Hematopoietic multipotent progenitor cell (in vitro differentiated cells): ENCODE measurements around the gene GGN. TPM values are rescaled to one million over a fixed set of nuclear protein-coding genes. Genes with fewer than 3 reads are reported as not detected.

ENCODE experiments used
- DNase-seq, 3 donors: peaks; one replicate each; pipeline ENCODE4 v3.0.0-alpha.2; 2011 to 2015; ENCODE audit warnings: low read depth in 2 of 3, low spot score in 2 of 3
- total RNA-seq: library from RNA; depleted of rRNA; stranded (reverse); fragments of >200 nt; gene quantifications from one replicate; pipeline ENCODE4 v1.2.3, GENCODE V29; 2012

The GGN gene
- total RNA-seq, 1 donor = under 0.01 TPM

DNA sequence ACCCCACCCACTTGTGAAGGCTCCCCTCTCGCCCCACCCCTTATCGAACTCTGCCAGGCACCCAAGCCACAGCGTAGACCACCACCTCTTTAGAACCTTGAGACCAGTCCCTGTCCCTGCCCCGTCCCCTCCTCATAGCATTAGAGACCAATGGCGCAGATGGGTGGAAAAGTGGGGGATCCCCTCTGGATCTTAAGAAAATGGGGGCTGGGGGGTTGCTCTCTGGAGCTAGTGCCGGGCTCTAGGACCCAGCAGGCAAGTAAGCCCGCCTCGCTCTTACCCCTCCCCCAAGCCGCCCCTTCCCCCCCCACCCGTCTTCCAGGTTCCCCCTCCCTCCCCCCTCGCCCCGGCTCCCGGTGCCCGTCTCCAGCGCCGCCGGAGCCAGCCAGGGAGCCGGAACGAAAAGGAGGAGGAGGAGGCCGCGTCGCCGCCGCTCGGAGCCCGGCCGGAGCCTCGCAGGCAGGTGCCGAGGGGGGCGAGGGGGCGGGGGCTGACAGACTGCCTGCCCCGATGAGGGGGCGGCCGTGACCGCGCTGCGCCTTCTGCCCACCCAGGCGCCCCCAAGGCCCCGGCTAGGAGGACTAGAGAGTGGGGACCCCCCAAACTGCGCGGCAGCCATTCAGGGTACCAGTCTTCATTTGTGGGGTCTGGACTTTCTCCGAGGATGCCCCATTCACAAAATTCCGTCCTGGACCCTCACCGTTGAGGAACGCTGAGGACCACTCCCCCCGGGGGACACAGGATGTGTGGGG lies 691 bp upstream of the GGN start, which contains the start of gene SPRED3:
TSS of gene SPRED3 (plus strand) at position 349 of the 752 bp plus-strand sequence. CDS start 1,606 bp downstream, outside the sequence.
- DNase-seq = no peak

- DNase-seq = peak in 2 of 3 donors; percentile 49 to 51
Measured at GRCh38 chr19:38386971-38387549, 774 bp downstream of the GGN start.

- no peak for DNase-seq
Measured at GRCh38 chr19:38386300-38386970, 1.4 kb downstream of the GGN start.

GRCh38 chr19:38385804-38386257 lies 2.0 kb downstream of the GGN start:
- peak in 1 of 3 donors; percentile 27 for DNase-seq

DNA sequence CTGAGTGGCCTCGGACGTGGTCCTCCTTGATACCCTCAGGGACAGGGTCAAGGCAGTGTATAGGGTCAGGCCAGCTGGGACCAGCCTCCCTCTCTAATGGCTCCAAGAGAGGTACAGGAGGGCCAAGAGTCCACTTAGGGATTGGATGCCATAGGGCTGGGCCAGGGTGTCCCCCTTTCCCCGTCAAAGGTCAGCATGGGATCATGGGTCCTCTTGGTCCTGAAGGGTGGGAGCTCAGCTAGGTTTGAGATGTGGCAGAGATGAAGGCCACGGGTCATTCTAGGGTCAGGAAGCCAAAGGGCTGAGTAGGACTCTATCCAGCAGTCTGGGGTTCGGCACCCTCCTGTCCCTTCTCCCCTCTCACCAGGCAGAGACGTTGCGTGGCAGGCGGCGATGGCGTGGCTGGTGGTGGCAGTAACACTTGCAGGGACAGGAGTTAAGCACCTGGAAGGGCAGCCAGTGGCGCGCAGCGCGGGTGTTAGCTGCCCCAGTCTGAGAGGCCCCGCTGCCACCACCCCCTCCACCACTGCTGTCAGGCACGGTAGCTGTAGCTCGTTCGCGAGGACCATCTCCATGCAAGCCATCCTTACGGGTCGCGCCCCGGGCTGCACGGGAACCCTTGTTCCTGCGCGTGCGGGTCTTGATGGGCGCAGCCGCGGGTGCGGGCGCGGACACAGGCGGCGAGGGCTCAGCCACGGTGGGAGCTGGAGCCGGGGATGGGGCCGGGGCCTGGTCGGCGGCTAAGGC lies 2.6 kb downstream of the GGN start:
- DNase-seq = no peak

DNA sequence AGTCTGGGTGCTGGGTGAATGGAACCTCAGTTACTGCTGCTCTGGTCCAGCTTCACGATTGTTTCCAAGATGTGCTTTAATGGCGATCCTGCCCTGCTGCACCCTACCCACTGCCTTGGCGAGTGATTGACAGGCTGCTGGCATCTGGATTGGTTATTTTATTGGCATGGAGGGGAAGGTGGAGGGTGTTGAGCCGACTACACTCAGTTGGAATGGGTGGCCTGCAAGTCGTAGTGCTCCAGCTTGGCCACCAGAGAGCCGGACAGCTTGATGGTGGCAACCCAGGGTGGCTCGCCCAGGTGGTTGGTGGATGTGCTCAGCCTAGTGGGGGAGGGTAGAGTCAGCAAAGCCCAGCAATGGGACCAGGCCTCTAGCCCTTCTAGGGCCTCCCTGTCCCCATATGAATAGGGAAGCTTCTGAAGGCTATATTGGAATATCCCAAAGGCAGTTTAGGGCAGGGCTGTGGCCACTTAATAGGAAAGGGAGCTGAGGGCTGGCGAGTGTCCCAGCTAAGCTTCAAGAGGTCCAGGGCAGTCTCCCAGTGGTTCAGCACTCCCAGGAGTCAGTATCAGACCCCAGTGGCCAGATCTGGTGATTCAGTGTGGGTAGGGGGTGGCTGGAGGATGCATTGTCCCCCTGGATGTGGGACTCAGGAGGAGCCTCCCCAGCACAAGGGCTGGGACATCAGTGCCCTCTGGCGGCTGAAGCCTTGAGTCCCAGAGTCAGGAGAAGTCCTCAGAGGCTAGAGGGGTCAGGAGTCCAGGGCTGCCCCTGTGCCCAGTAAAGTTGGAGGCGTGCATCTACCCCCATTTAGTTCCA lies 3.4 kb downstream of the GGN start:
- DNase-seq = no peak

DNA sequence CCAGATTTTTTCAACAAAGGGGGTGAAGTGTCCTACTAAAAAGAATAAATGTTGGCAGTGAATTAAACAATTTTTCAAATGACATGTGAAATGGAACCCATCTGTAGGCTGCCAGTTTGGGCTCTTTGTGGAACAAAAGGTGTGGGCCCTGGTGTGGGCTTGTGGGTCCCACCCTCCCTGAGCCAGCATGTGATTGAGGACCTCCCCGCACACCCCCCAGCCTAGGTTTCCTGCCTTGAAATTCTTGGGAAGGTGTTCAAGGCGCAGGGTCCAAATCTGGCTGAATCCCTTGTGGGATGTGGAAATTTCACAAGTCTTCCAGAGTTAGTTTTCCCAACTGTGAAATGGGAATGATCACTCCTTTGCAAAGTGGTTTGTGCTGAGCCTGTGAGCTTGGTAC lies 4.1 kb downstream of the GGN start:
- no peak for DNase-seq

DNA sequence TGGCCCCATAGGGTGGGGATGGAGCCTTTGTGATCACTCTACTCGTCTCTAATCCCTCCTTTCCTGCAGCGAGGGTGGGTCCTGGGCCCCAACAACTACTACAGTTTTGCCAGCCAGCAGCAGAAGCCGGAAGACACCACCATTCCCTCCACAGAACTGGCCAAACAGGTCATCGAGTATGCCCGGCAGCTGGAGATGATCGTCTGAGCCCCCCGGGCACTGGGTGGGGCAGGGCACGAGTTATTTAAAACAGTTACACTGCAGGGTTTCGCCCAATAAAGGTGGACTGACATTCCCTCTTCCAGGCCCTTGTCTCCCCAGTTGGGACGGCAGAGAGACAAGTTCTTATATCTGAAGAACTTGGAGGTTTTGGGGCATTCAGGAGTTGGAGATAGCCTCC lies 4.7 kb downstream of the GGN start:
- no peak for DNase-seq

DNA sequence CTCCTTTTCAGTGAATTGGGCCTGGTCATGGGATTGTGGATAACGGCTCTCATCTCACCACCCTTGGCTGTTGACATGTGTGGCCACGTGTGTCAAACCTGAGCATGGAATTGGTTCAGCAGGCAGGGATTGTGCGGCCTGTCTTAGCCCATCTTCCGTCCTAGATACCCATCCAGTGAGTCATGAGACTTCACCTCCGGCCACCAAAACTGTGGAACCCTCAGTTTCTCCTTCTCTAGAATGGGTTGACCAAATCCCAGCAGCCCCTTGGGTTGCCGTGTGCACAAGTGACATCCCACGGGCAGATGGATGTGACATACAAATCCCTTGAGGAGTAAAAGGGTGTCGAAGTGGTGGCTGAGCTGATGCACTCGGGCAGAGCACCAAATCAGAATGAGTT lies 6.7 kb downstream of the GGN start:
- DNase-seq = no peak

DNA sequence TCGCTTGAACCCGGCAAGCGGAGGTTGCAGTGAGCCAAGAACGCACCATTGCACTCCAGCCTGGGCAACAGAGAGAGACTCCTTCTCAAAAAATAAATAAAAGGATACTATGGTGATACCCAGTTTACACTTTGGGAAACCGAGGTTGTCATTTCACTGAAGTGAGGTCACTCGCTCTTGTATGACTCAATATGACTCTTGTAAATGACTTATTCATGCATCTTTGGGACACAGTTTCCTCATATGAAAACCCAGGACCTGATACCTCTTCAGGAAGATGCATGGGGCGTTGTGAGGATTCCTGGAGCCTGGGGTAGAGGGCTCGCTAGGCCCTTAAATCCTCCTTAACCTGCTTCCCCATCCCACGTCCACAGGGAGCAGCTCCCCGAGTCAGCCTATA lies 9.0 kb downstream of the GGN start:
- DNase-seq = no peak

- DNase-seq = no peak
Measured at GRCh38 chr19:38377052-38377451, 10.8 kb downstream of the GGN start.

DNA sequence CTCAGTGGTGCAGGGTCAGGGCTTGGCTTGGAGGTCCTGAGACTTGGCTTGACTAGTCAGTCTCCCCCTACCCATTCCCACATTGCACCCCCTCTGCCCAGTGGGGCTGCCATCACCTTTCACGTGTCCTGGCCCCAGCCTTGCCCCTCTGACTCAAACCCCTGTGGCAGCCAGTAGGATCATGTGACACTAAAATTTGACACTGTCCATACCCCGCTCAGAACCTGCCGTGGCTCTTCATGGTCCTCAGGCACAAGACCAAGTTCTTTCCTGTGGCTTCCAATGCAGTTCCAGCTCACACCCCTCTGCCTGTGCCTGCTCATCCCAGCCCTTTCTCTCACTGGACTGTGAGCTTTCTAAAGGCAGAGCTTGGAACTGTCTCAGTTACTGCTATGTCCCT lies 11.3 kb downstream of the GGN start:
- no peak for DNase-seq

GRCh38 chr19:38375748-38376147 lies 12.1 kb downstream of the GGN start:
- no peak for DNase-seq

GRCh38 chr19:38375098-38375493 lies 12.7 kb downstream of the GGN start:
- DNase-seq = no peak

DNA sequence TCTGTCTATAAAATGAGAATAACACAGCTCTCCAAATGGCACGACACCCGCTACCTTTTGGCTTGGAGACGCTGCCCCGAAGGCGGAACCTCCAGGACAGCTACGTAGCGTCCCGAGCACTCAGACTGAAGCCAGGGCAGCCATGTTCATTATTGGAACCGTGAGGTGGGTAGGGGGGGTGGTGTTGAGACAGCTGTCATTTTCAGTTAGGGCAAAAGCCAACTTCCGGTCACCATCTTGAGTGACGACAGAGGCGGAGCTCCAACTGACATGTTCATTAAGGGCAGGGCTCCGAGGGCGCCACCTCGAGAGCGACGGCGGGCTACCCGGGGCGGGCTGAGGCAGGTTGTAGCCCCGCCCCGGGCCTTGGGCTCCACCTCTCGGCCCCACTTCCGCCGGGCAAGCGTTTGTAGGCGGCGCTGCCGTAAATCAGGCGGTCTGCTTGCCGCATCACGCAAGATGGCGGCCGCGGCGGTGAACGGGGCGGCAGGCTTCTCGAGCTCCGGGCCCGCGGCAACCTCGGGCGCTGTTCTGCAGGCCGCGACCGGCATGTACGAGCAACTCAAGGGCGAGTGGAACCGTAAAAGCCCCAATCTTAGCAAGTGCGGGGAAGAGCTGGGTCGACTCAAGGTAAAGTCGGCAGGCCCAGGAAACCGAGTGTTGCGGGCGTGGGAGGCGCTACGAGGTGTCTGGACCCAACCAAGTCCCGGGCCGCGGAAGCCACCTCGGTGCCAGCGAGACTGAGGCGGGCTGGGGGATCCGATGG lies 13.3 kb downstream of the GGN start, which contains the start of gene PSMD8:
TSS of gene PSMD8 (plus strand) at position 240 of the 766 bp plus-strand sequence. CDS start at position 271, 31 bp downstream.
- peak; percentile 96 to 100 (median 100) for DNase-seq

- DNase-seq = no peak
Measured at GRCh38 chr19:38373907-38374331, 13.9 kb downstream of the GGN start.

GRCh38 chr19:38371081-38371480 lies 16.8 kb downstream of the GGN start:
- no peak for DNase-seq

GRCh38 chr19:38370299-38370698 lies 17.5 kb downstream of the GGN start:
- no peak for DNase-seq

- no peak for DNase-seq
Measured at GRCh38 chr19:38369584-38369983, 18.2 kb downstream of the GGN start.
